GM12872 (cell line): Measurements from ENCODE around the gene THADA.

Source experiments
- TF ChIP-seq, protein P1 (sequence below): IDR thresholded peaks from 3 replicates; pipeline ENCODE4 v1.5.1; 2011; ENCODE audit warnings: low read depth, mild to moderate bottlenecking, low read length, moderate library complexity; ENCODE audit not compliant: insufficient read depth

The THADA gene

DNA sequence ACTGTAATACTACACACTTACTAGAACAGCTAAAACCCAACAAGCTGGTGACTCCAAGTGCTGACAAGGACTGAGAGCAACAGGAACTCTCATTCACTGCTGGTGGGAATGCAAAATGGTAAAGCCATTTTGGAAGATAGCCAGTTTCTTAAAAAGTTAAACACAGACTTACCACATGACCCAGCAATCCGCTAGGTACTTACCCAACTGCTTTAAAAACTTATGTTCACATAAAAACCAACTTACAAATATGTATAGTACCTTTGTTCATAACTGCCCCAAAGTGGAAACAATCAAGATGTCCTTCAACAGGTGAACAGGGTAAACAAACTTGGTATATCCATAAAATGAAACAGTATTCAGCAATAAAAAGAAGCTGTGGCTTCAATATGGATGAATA, 216.3 kb downstream of the THADA start:
- TF ChIP-seq, protein P1, sequence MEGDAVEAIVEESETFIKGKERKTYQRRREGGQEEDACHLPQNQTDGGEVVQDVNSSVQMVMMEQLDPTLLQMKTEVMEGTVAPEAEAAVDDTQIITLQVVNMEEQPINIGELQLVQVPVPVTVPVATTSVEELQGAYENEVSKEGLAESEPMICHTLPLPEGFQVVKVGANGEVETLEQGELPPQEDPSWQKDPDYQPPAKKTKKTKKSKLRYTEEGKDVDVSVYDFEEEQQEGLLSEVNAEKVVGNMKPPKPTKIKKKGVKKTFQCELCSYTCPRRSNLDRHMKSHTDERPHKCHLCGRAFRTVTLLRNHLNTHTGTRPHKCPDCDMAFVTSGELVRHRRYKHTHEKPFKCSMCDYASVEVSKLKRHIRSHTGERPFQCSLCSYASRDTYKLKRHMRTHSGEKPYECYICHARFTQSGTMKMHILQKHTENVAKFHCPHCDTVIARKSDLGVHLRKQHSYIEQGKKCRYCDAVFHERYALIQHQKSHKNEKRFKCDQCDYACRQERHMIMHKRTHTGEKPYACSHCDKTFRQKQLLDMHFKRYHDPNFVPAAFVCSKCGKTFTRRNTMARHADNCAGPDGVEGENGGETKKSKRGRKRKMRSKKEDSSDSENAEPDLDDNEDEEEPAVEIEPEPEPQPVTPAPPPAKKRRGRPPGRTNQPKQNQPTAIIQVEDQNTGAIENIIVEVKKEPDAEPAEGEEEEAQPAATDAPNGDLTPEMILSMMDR, result no peak

DNA sequence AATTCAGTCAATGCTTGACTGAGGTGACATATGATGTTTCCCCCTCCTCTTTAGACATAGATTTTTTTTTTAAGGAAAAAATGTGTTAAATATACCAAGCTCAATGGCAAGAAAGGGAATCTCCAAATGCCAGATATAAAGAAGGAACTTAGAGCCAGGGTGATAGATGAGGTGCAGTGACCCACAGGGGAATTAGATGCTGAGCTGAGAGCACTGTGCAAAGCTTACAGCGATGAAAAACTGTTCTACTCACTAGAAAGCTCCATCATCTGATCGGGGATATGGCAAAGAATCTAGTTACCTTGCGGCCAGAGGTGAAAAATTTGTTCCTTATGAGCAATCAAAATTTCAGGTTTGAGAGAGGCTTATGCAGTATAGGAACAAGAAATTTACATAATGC, 218.5 kb downstream of the THADA start:
- TF ChIP-seq, protein P1, result no peak

- TF ChIP-seq, protein P1, result no peak
Observed at GRCh38 chr2:43376523-43377198, 219.2 kb downstream of the THADA start.

DNA sequence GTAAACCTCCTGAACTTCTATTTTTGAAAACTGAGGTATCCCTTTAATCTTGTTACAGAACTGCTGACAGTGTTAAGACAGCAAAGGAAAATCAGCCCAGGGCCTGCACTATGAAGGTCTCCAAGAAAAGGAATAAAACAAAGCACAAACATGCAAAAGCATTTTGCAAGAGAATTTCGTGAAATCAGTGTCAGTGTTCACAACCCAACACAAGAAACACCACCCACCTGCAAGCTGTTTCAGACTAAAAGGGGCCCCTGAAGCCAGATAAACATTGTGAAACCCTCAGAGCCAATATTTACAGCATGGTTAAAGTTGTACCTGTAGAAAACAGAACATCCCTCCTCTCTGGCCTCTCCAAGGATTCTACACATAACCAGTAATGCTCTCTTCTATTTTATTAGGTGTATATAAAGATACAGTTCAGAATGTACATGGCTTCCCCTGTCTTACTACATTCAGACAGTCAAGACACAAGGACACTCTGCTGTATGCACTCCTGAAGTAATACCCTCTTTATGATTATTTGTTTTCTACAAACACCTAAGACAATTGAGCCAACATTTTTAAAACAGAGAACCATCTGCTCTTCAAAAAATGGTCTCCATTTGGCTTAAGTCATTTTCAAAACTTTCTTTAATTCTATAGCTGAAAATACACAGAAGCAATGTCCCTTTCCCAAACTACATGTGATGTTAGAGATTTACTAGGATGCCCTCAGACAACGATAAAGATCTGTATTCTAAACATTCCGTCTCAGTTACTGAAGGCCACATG, 219.9 kb downstream of the THADA start:
- TF ChIP-seq, protein P1, result no peak

- TF ChIP-seq, protein P1, result no peak
Observed at GRCh38 chr2:43372416-43373081, 223.3 kb downstream of the THADA start.

DNA sequence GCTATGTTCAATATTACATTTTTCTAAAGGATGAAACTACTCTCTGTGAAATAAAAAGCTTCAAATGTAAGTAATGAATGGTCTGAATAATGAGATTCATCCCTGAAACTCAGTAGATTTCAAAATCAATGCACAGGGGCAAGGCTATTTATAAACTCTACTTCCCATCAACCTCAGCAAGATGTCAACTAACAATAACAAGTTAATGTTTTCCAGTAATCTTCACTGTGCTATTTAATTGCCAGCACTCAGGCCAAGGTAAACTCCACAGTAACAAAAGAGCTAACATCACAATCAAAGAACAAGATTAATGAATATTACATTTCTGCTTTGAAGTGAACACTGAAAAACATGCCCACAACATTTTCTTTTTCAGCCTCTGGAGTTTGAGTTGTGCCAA, 225.1 kb downstream of the THADA start:
- TF ChIP-seq, protein P1, result no peak

GRCh38 chr2:43370146-43370545, 225.7 kb downstream of the THADA start:
- TF ChIP-seq, protein P1, result no peak
